ENCODE measurements around the gene FASN. TPM values are rescaled to one million over a fixed set of nuclear protein-coding genes. Genes with fewer than 3 reads are reported as not detected.

FASN gene
- total and polyA plus RNA-seq, 2 of the 13 experiments (the other 11 are each of a cell fraction or from before 2014, with no cell fraction given): 51.7 to 101 TPM

DNA sequence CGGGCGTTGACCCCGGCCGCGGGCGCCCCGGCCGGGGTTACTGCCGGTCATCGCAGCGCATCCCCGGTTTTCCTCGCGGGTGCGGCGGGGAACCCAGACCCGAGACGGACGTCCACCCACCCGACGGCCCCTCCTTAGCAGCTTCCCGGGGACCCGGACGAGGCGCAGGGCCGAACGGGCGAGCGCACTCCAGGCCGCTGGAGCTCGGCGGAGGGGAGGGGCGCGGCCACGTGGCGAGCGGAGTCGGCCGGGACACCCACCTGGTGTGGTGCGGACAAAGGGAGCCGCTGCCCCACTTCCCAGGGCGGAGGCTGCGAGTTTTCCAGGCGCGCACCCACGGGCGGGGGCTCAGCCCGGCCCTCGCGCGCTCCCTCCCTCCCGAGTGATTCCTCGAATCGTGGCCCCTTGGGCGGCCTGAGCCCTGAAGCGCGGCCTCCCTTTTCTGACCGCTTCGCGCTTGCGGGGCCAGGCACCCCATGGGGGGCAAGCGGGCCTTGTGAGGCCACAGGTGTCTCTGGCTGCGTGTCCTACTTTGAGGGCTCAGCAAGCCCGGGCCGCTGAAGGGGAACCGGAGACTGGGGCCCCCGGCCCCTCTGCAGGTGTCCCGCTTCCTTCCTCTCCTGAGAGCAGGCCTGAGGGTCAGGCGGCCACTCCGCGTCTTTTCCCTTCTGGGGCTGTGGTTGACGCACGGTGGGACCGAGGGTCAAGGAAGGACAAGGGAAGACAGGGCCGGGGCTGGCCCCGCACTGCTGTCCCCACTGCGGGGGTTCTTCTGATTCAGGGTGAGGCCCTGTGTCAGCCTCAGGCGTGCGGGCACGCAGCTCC, 1.1 kb upstream of the FASN start (continued):
- peak; percentile 93 for TF ChIP-seq KDM5B (CRISPR knock-in tag; IDR thresholded peaks at IDR 0.05; ENCODE audit: borderline replicate concordance)
- TF ChIP-seq TMF1 (CRISPR knock-in tag; IDR thresholded peaks at IDR 0.05; ENCODE audit: low read depth): 0 out of 2 replicates have a peak, but pooled peaks have one; percentile 7
- peak; percentile 49 for TF ChIP-seq PHF8 (CRISPR knock-in tag; IDR thresholded peaks at IDR 0.05)
- peak; percentile 17 for TF ChIP-seq JARID2 (CRISPR knock-in tag; IDR thresholded peaks at IDR 0.05; ENCODE audit: insufficient replicate concordance)
- TF ChIP-seq SMAD1 (CRISPR knock-in tag; IDR thresholded peaks at IDR 0.05; ENCODE audit: borderline replicate concordance, low read depth): no peak
- peak; percentile 86; the same call in 1 of the 2 replicates for TF ChIP-seq ZNF777 (CRISPR knock-in tag; IDR thresholded peaks at IDR 0.05)
- no peak for TF ChIP-seq ZNF841 (CRISPR knock-in tag; IDR thresholded peaks at IDR 0.05; ENCODE audit: borderline replicate concordance)
- no peak for TF ChIP-seq SNAI1 (CRISPR knock-in tag; IDR thresholded peaks at IDR 0.05; ENCODE audit: borderline replicate concordance)
- TF ChIP-seq WIZ (CRISPR knock-in tag; IDR thresholded peaks at IDR 0.05): no peak; the same call in 1 of the 2 replicates
- TF ChIP-seq NR2F1 (CRISPR knock-in tag; IDR thresholded peaks at IDR 0.05): no peak
- no peak for TF ChIP-seq ZNF160 (CRISPR knock-in tag; IDR thresholded peaks at IDR 0.05)
- no peak for TF ChIP-seq HCFC1 (IDR thresholded peaks at IDR 0.05; ENCODE audit: low read depth, low read length)
- TF ChIP-seq IRF2 (CRISPR knock-in tag; IDR thresholded peaks at IDR 0.05): no peak
- no peak for TF ChIP-seq CCDC6 (CRISPR knock-in tag; IDR thresholded peaks at IDR 0.05)
- TF ChIP-seq MLLT10 (CRISPR knock-in tag; IDR thresholded peaks at IDR 0.05): no peak
- TF ChIP-seq SAP130 (CRISPR knock-in tag; IDR thresholded peaks at IDR 0.05; ENCODE audit: low read depth): peak; percentile 32; the same call in 1 of the 2 replicates
- no peak for TF ChIP-seq ZNF282 (IDR thresholded peaks at IDR 0.05; ENCODE audit: partially characterized antibody)
- TF ChIP-seq ZFP82 (CRISPR knock-in tag; IDR thresholded peaks at IDR 0.05; ENCODE audit: borderline replicate concordance): no peak
- TF ChIP-seq RARG (CRISPR knock-in tag; IDR thresholded peaks at IDR 0.05; ENCODE audit: low read depth): no peak
- no peak for TF ChIP-seq ZNF253 (CRISPR knock-in tag; IDR thresholded peaks at IDR 0.05; ENCODE audit: borderline replicate concordance)
- TF ChIP-seq BORCS8-MEF2B (CRISPR knock-in tag; IDR thresholded peaks at IDR 0.05): peak; percentile 61; the same call in 1 of the 2 replicates
- no peak for TF ChIP-seq ZNF138 (CRISPR knock-in tag; IDR thresholded peaks at IDR 0.05; ENCODE audit: low read depth)
- TF ChIP-seq NR1H2 (CRISPR knock-in tag; IDR thresholded peaks at IDR 0.05; ENCODE audit: borderline replicate concordance, low read depth): peak; percentile 100
- TF ChIP-seq, protein P1, sequence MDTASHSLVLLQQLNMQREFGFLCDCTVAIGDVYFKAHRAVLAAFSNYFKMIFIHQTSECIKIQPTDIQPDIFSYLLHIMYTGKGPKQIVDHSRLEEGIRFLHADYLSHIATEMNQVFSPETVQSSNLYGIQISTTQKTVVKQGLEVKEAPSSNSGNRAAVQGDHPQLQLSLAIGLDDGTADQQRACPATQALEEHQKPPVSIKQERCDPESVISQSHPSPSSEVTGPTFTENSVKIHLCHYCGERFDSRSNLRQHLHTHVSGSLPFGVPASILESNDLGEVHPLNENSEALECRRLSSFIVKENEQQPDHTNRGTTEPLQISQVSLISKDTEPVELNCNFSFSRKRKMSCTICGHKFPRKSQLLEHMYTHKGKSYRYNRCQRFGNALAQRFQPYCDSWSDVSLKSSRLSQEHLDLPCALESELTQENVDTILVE (CRISPR knock-in tag; IDR thresholded peaks at IDR 0.05): no peak
- no peak for TF ChIP-seq BCL6 (CRISPR knock-in tag; IDR thresholded peaks at IDR 0.05)
- TF ChIP-seq REL (CRISPR knock-in tag; conservative IDR thresholded peaks at IDR 0.05): no peak
- TF ChIP-seq ZFYVE20 (CRISPR knock-in tag; IDR thresholded peaks at IDR 0.05; ENCODE audit: borderline replicate concordance, low read depth): no peak
- no peak; the same call in 1 of the 2 replicates for TF ChIP-seq ZNF747 (CRISPR knock-in tag; IDR thresholded peaks at IDR 0.05; ENCODE audit: borderline replicate concordance)
- peak; percentile 4; the same call in 1 of the 2 replicates for TF ChIP-seq ZSCAN20 (CRISPR knock-in tag; IDR thresholded peaks at IDR 0.05; ENCODE audit: borderline replicate concordance)
- TF ChIP-seq, protein P2, sequence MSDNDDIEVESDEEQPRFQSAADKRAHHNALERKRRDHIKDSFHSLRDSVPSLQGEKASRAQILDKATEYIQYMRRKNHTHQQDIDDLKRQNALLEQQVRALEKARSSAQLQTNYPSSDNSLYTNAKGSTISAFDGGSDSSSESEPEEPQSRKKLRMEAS (IDR thresholded peaks at IDR 0.05): no peak
- no peak for TF ChIP-seq CENPX (CRISPR knock-in tag; IDR thresholded peaks at IDR 0.05)

All from HepG2 (cell line).